Measurements from ENCODE around the gene VSTM2L.
"Not testable (repeated sequence)": the region's sequence is repeated elsewhere in the genome, so short reads cannot be mapped to it uniquely, and the experiment has no call there.

The VSTM2L gene

GRCh38 chr20:37937686-37938085, 34.8 kb downstream of the VSTM2L start:
- DNase-seq (ENCODE audit: low read depth in 2 of 2): no peak

GRCh38 chr20:37938181-37938750, 35.3 kb downstream of the VSTM2L start:
- DNase-seq (ENCODE audit: low read depth in 2 of 2): no peak

GRCh38 chr20:37938954-37939353, 36.0 kb downstream of the VSTM2L start:
- no peak for DNase-seq (ENCODE audit: low read depth in 2 of 2)

- no peak for DNase-seq (ENCODE audit: low read depth in 2 of 2)
Observed at GRCh38 chr20:37939701-37940560, 37.0 kb downstream of the VSTM2L start.

GRCh38 chr20:37940858-37941257, 37.9 kb downstream of the VSTM2L start:
- no peak for DNase-seq (ENCODE audit: low read depth in 2 of 2)

GRCh38 chr20:37941332-37941731, 38.4 kb downstream of the VSTM2L start:
- DNase-seq (ENCODE audit: low read depth in 2 of 2): no peak

- no peak for DNase-seq (ENCODE audit: low read depth in 2 of 2)
Observed at GRCh38 chr20:37941992-37942391, 39.1 kb downstream of the VSTM2L start.

- DNase-seq (ENCODE audit: low read depth in 2 of 2): no peak
Observed at GRCh38 chr20:37943033-37943432, 40.1 kb downstream of the VSTM2L start.

GRCh38 chr20:37943501-37944455, 40.9 kb downstream of the VSTM2L start:
- DNase-seq (ENCODE audit: low read depth in 2 of 2): no peak

GRCh38 chr20:37944456-37944981, 41.6 kb downstream of the VSTM2L start:
- no peak for DNase-seq (ENCODE audit: low read depth in 2 of 2)

GRCh38 chr20:37945091-37945547, 42.2 kb downstream of the VSTM2L start:
- DNase-seq (ENCODE audit: low read depth in 2 of 2): no peak

GRCh38 chr20:37946946-37947345, 44.0 kb downstream of the VSTM2L start:
- no peak for DNase-seq (ENCODE audit: low read depth in 2 of 2)

- DNase-seq (ENCODE audit: low read depth in 2 of 2): no peak
Observed at GRCh38 chr20:37947943-37948342, 45.0 kb downstream of the VSTM2L start.

- no peak for DNase-seq (ENCODE audit: low read depth in 2 of 2)
Observed at GRCh38 chr20:37948956-37949355, 46.0 kb downstream of the VSTM2L start.

GRCh38 chr20:37954190-37954589, 51.3 kb downstream of the VSTM2L start:
- DNase-seq (ENCODE audit: low read depth in 2 of 2): no peak

GRCh38 chr20:37954626-37955025, 51.7 kb downstream of the VSTM2L start:
- no peak for DNase-seq (ENCODE audit: low read depth in 2 of 2)

GRCh38 chr20:37955511-37955910, 52.6 kb downstream of the VSTM2L start:
- no peak for DNase-seq (ENCODE audit: low read depth in 2 of 2)

- DNase-seq (ENCODE audit: low read depth in 2 of 2): no peak
Observed at GRCh38 chr20:37956107-37956585, 53.2 kb downstream of the VSTM2L start.

GRCh38 chr20:37958856-37959520, 56.1 kb downstream of the VSTM2L start:
- DNase-seq (ENCODE audit: low read depth in 2 of 2): no peak

GRCh38 chr20:37961066-37961465, 58.1 kb downstream of the VSTM2L start:
- DNase-seq (ENCODE audit: low read depth in 2 of 2): no peak

- DNase-seq (ENCODE audit: low read depth in 2 of 2): not testable (repeated sequence)
Observed at GRCh38 chr20:37963483-37963882, 60.6 kb downstream of the VSTM2L start.

Measured in stimulated activated CD8-positive, alpha-beta memory T cell treated with anti-CD3 and anti-CD28 coated beads, Interleukin-7, amount 100 ng/mL, for 4 hours (primary cell).